ENCODE measurements around the gene PSMD11. TPM values are rescaled to one million over a fixed set of nuclear protein-coding genes. Genes with fewer than 3 reads are reported as not detected.

PSMD11 gene
- total RNA-seq, 1 experiment from 2014 or later = 163 TPM

DNA sequence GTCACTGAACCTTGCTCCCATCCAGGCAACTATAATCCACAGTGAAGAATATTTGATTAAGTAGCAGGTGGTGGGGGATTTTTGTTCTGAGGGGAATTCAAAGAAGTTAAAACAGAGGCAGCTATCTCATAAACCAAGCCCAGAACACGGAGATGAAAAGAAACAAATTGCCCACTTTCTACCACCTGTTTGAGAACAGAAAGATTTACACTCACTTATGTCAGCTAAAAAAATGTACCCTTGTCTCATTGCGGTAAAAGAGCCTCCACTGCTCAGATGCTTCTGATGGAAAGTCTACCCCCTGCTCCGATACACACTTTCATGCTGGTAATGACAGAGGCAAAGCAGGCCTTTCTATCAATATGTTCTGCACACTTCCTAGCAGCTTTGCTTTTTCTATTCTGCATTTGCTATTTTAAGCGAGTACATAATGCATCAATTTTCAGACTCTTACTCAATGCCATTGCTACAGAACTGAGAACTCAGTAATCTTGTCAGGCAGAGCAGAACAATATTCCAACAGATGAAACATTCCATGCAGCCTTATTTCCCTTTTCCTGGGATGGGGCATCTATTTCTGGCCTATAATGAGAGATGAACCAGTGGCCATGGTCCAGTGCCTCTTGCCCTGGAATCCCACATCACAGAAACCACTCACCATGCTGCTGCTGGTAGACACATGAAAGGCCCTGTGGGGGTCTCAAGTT lies 71.5 kb downstream of the PSMD11 start:
- no peak overlapping the region for H3K4me3 ChIP-seq (ENCODE audit: low read length)
- H3K9me2 ChIP-seq (replicated peaks; ENCODE audit: low read length) = no peaks in the 10 kb centered on the region
- TF ChIP-seq EZH2phosphoT487 (IDR thresholded peaks at IDR 0.05; ENCODE audit: borderline replicate concordance, low read length) (no peak), EZH2 (IDR thresholded peaks at IDR 0.05; ENCODE audit: low read length, unreplicated experiment) (no peak)
- TF ChIP-seq, protein P1, sequence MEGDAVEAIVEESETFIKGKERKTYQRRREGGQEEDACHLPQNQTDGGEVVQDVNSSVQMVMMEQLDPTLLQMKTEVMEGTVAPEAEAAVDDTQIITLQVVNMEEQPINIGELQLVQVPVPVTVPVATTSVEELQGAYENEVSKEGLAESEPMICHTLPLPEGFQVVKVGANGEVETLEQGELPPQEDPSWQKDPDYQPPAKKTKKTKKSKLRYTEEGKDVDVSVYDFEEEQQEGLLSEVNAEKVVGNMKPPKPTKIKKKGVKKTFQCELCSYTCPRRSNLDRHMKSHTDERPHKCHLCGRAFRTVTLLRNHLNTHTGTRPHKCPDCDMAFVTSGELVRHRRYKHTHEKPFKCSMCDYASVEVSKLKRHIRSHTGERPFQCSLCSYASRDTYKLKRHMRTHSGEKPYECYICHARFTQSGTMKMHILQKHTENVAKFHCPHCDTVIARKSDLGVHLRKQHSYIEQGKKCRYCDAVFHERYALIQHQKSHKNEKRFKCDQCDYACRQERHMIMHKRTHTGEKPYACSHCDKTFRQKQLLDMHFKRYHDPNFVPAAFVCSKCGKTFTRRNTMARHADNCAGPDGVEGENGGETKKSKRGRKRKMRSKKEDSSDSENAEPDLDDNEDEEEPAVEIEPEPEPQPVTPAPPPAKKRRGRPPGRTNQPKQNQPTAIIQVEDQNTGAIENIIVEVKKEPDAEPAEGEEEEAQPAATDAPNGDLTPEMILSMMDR (conservative IDR thresholded peaks at IDR 0.05; ENCODE audit: low read depth, low read length) = no peak
- no peak overlapping the region for H3K27ac ChIP-seq (ENCODE audit: low read length)
- no peaks in the 10 kb centered on the region for H3F3A ChIP-seq (ENCODE audit: low read length, unreplicated experiment)
- H3K79me2 ChIP-seq (ENCODE audit: low read length) = no peaks in the 10 kb centered on the region
- H3K27me3 ChIP-seq (ENCODE audit: low read length) = no peaks in the 10 kb centered on the region
- CTCF ChIA-PET = no interaction called here
- peaks cover 6% of the 10 kb centered on the region; the same call in 1 of the 2 replicates for H3K4me1 ChIP-seq (ENCODE audit: insufficient read depth, low read length)
- ATAC-seq = no peak
- no peaks in the 10 kb centered on the region for H3K36me3 ChIP-seq (ENCODE audit: low read depth, low read length)
- DNase-seq = no peak
- no peak overlapping the region for H3K9ac ChIP-seq (ENCODE audit: low read length)
- no peak overlapping the region for H3K4me2 ChIP-seq (ENCODE audit: low read length)
- no peaks in the 10 kb centered on the region for H4K20me1 ChIP-seq (ENCODE audit: low read length)
- intact Hi-C loops (cut with micrococcal nuclease) = no loop called here
- BruUV-seq (replicated peaks) = no TSS peak
- POLR2A ChIA-PET (ENCODE audit: unreplicated experiment) = interaction anchor here (0.6 kb wide), 1 partner anchor 12 kb away, joined by 3 read pairs; no protein-coding TSS in a partner anchor
- no peak overlapping the region for H2AFZ ChIP-seq (ENCODE audit: low read length)
- no peaks in the 10 kb centered on the region for H3K9me3 ChIP-seq (ENCODE audit: low read length)

DNA sequence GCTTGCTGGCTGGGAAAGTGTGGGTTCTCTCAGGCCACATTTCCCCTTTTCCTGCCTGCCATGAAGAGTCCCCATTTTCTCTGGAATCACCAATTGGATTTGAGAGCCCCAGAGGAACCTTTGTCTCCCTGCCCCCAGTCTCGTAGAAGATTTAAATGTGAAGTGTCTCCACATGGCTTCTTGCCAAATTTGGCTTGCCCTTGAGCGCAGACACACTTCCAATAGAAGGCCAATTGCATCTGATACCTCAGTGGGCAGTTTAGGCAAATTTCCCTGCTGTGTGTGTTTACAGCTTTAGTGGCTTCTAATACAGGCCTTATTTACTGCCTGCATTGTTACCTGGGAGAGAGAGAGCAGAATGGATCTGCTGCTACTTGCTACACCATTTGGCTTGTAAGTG lies 72.1 kb downstream of the PSMD11 start:
- Histone ChIP-seq H3K4me3 (ENCODE audit: low read length) (no peak overlapping the region), H2AFZ (ENCODE audit: low read length) (no peak overlapping the region), H3K4me1 (ENCODE audit: insufficient read depth, low read length) (peaks cover 6% of the 10 kb centered on the region; the same call in 1 of the 2 replicates), H3F3A (ENCODE audit: low read length, unreplicated experiment) (no peaks in the 10 kb centered on the region), H3K36me3 (ENCODE audit: low read depth, low read length) (no peaks in the 10 kb centered on the region), H3K79me2 (ENCODE audit: low read length) (no peaks in the 10 kb centered on the region), H3K9me2 (replicated peaks; ENCODE audit: low read length) (no peaks in the 10 kb centered on the region), H3K4me2 (ENCODE audit: low read length) (no peak overlapping the region), H4K20me1 (ENCODE audit: low read length) (no peaks in the 10 kb centered on the region), H3K9me3 (ENCODE audit: low read length) (no peaks in the 10 kb centered on the region), H3K27me3 (ENCODE audit: low read length) (no peaks in the 10 kb centered on the region), H3K27ac (ENCODE audit: low read length) (no peak overlapping the region), H3K9ac (ENCODE audit: low read length) (no peak overlapping the region)
- intact Hi-C loops (cut with micrococcal nuclease) = no loop called here
- ATAC-seq (no peak), DNase-seq (no peak)
- CTCF ChIA-PET = no interaction called here
- no TSS peak for BruUV-seq (replicated peaks)
- TF ChIP-seq, protein P1 (conservative IDR thresholded peaks at IDR 0.05; ENCODE audit: low read depth, low read length) = no peak
- TF ChIP-seq EZH2 (IDR thresholded peaks at IDR 0.05; ENCODE audit: low read length, unreplicated experiment) = no peak
- TF ChIP-seq EZH2phosphoT487 (IDR thresholded peaks at IDR 0.05; ENCODE audit: borderline replicate concordance, low read length) = no peak
- POLR2A ChIA-PET (ENCODE audit: unreplicated experiment) = no interaction called here

DNA sequence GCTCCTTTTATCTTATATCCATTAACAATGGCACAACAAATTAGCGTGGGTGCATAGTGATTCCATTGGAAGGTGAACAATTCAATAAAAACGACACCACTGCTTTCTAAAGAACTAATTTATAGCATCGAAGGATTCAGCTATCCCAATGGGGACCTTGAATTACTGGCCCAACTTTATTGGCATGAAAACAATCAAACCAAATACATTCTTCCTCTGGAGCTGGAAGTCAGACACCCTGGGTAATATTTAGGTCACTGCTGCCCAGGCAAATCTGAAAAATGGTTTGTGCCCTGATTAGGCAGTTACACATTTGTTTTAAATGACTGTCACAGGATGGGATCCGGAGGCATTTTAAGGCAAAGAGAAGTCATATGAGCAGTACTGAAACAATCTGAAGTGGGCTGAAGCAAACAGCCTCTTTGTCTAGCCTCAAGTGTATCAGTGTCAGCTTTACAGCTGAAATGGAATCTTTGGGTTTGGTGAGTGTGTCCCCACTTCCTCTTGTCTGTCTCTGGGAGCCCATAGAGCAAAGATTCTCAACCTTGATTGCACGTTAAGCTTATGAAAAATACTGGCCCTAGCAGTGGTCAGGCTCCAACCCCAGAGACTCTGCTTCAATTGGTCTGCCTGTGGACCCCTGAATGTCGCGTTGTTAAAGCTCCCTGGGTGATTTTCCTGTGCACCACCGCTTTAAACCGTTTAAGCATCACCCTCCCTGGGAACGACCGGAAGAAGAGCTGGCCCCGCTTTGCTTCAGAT lies 72.8 kb downstream of the PSMD11 start:
- intact Hi-C loops (cut with micrococcal nuclease) = no loop called here
- Histone ChIP-seq H3K4me3 (ENCODE audit: low read length) (no peak overlapping the region), H4K20me1 (ENCODE audit: low read length) (no peaks in the 10 kb centered on the region), H3K9me3 (ENCODE audit: low read length) (no peaks in the 10 kb centered on the region), H3K9ac (ENCODE audit: low read length) (no peak overlapping the region), H2AFZ (ENCODE audit: low read length) (no peak overlapping the region), H3K27ac (ENCODE audit: low read length) (no peak overlapping the region), H3K4me1 (ENCODE audit: insufficient read depth, low read length) (peaks cover 6% of the 10 kb centered on the region; the same call in 1 of the 2 replicates), H3K4me2 (ENCODE audit: low read length) (no peak overlapping the region), H3F3A (ENCODE audit: low read length, unreplicated experiment) (no peaks in the 10 kb centered on the region), H3K79me2 (ENCODE audit: low read length) (no peaks in the 10 kb centered on the region), H3K27me3 (ENCODE audit: low read length) (no peaks in the 10 kb centered on the region), H3K36me3 (ENCODE audit: low read depth, low read length) (no peaks in the 10 kb centered on the region), H3K9me2 (replicated peaks; ENCODE audit: low read length) (no peaks in the 10 kb centered on the region)
- no peak for DNase-seq
- ChIA-PET CTCF (no interaction called here), POLR2A (ENCODE audit: unreplicated experiment) (no interaction called here)
- no TSS peak for BruUV-seq (replicated peaks)
- no peak for ATAC-seq
- no peak for TF ChIP-seq EZH2phosphoT487 (IDR thresholded peaks at IDR 0.05; ENCODE audit: borderline replicate concordance, low read length)

Data from PC-3 (cell line).